ENCODE measurements around the gene BARHL1.

GRCh38 chr9:132592451-132592850, 10.0 kb downstream of the BARHL1 start:
- no peak for TF ChIP-seq SP1 (IDR thresholded peaks at IDR 0.05)
- no peak for TF ChIP-seq ARNT (IDR thresholded peaks at IDR 0.05)
- no peak for TF ChIP-seq FOXA1 (IDR thresholded peaks at IDR 0.05)
- TF ChIP-seq FOXK2 (IDR thresholded peaks at IDR 0.05): no peak
- no peak for TF ChIP-seq CTBP1 (IDR thresholded peaks at IDR 0.05; ENCODE audit: borderline replicate concordance)
- TF ChIP-seq PKNOX1 (IDR thresholded peaks at IDR 0.05): no peak
- TF ChIP-seq ELF4 (IDR thresholded peaks at IDR 0.05): no peak
- TF ChIP-seq HDGF (IDR thresholded peaks at IDR 0.05; ENCODE audit: borderline replicate concordance): no peak
- TF ChIP-seq TARDBP (IDR thresholded peaks at IDR 0.05): no peak
- TF ChIP-seq BHLHE40 (IDR thresholded peaks at IDR 0.05; ENCODE audit: borderline replicate concordance): no peak
- TF ChIP-seq ZNF384 (IDR thresholded peaks at IDR 0.05): no peak
- TF ChIP-seq SUZ12 (IDR thresholded peaks at IDR 0.05): no peak
